AG04450 (cell line): ENCODE results near the gene KCNQ5. TPM values are rescaled to one million over a fixed set of nuclear protein-coding genes. Genes with fewer than 3 reads are reported as not detected.

Experiments used
- CTCF ChIA-PET: fragments of 300-600, 350-600 bp; formaldehyde crosslinking; extraction: SDS; loops from one replicate; lab custom pipeline; 2022; ENCODE audit warnings: antibody characterized with exemption, inconsistent platforms; lab: Charles Lee
- POLR2A ChIA-PET: fragments of 350-600 bp; formaldehyde crosslinking; extraction: SDS; loops from one replicate; lab custom pipeline; 2021; ENCODE audit warnings: antibody characterized with exemption, inconsistent platforms; lab: Yijun Ruan, JAX
- DNase-seq: peaks from one replicate; pipeline ENCODE4 v3.0.0-alpha.2; 2011; ENCODE audit warnings: low read depth, low spot score
- H3K27ac ChIP-seq: one replicate; pipeline ENCODE4 v1.5.1; 2012; ENCODE audit warnings: low read depth, low read length, control low read depth
- H3K27me3 ChIP-seq: one replicate; pipeline ENCODE4 v1.6.0; 2012; ENCODE audit warnings: low read length; ENCODE audit not compliant: control insufficient read depth, insufficient read depth
- H3K4me3 ChIP-seq: 2 replicates; pipeline ENCODE4 v1.5.1; 2011; ENCODE audit warnings: mild to moderate bottlenecking, low read depth, low read length, control low read depth
- H3K9me3 ChIP-seq: 2 replicates; pipeline ENCODE4 v1.5.1; 2012; ENCODE audit warnings: low read length; ENCODE audit not compliant: control insufficient read depth, insufficient read depth
- polyA plus RNA-seq: library from polyadenylated mRNA; depleted of rRNA; stranded (reverse); fragments of >200 nt; gene quantifications from 2 replicates; pipeline ENCODE4 v1.2.3, GENCODE V29; 2011
- TF ChIP-seq, protein P1 (sequence below): IDR thresholded peaks from 2 replicates; pipeline ENCODE4 v1.5.1; 2011; ENCODE audit warnings: low read depth, low read length, control low read depth, inconsistent platforms

KCNQ5 gene
- polyA plus RNA-seq, 1 experiment = 0.52 TPM

DNA sequence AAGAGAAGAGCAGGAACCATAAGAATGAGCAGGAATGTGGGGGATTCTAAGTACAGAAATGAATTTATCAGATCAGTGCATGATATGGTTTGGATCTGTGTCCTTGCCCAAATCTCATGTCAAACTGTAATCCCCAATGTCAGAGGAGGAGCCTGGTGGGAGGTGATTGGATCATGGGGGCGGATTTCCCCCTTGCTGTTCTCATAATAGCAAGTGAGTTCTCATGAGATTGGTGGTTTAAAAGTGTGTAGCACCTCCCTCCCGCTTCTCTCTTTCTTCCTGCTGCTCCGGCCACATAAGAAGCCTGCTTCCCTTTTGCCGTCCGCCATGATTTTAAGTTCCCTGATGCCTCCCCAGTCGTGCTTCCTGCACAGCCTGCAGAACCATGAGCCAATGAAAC, 554.2 kb downstream of the KCNQ5 start:
- Histone ChIP-seq H3K4me3 (no peak overlapping the region), H3K27ac (no peak overlapping the region), H3K9me3 (no peaks in the 10 kb centered on the region), H3K27me3 (no peaks in the 10 kb centered on the region)
- TF ChIP-seq, protein P1, sequence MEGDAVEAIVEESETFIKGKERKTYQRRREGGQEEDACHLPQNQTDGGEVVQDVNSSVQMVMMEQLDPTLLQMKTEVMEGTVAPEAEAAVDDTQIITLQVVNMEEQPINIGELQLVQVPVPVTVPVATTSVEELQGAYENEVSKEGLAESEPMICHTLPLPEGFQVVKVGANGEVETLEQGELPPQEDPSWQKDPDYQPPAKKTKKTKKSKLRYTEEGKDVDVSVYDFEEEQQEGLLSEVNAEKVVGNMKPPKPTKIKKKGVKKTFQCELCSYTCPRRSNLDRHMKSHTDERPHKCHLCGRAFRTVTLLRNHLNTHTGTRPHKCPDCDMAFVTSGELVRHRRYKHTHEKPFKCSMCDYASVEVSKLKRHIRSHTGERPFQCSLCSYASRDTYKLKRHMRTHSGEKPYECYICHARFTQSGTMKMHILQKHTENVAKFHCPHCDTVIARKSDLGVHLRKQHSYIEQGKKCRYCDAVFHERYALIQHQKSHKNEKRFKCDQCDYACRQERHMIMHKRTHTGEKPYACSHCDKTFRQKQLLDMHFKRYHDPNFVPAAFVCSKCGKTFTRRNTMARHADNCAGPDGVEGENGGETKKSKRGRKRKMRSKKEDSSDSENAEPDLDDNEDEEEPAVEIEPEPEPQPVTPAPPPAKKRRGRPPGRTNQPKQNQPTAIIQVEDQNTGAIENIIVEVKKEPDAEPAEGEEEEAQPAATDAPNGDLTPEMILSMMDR = no peak
- POLR2A ChIA-PET = no interaction called here
- DNase-seq = no peak
- CTCF ChIA-PET = interaction anchor here (2.9 kb wide), 1 partner anchor 560 kb away, joined by 10 read pairs; no protein-coding TSS in a partner anchor

DNA sequence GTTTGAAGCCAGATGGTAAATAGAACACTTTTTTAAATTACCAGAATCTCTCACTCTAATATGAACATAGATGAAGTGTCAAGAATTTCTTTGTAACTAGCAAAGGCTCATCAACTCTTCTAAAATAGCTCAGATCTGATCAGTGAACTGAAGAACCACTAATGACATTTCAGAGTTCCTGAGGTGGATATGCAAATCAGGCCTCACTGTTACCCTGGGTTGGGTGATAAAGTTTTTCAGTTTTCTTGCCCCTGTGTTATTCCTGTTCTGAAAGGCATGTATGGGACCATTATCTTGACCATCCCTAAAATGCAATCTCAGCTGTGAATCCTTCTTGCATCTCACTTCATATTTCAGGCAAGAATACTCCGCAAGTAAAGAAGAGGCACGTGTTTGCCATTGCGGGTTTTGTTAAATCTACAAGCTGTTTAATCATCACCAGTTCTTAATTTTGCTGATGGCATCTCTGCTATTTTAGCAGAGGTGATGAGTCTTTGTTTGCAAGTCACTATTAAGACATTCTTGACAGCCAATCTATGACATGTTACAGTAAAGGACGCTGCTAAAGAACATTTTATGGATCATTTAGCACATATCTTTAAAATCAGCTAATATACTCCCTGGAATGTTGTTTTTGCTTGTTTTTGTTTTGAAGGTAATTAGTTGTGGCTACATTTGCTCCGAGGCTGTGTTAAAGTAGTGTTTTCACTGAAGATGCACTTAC, 555.5 kb downstream of the KCNQ5 start:
- Histone ChIP-seq H3K27ac (no peak overlapping the region), H3K9me3 (no peaks in the 10 kb centered on the region), H3K4me3 (no peak overlapping the region), H3K27me3 (no peaks in the 10 kb centered on the region)
- ChIA-PET CTCF (interaction anchor here (0.5 to 1.6 kb wide), 2 partner anchors 561 to 590 kb away, joined by 4 to 6 read pairs; no protein-coding TSS in a partner anchor), POLR2A (no interaction called here)
- TF ChIP-seq, protein P1 = no peak
- DNase-seq = no peak

DNA sequence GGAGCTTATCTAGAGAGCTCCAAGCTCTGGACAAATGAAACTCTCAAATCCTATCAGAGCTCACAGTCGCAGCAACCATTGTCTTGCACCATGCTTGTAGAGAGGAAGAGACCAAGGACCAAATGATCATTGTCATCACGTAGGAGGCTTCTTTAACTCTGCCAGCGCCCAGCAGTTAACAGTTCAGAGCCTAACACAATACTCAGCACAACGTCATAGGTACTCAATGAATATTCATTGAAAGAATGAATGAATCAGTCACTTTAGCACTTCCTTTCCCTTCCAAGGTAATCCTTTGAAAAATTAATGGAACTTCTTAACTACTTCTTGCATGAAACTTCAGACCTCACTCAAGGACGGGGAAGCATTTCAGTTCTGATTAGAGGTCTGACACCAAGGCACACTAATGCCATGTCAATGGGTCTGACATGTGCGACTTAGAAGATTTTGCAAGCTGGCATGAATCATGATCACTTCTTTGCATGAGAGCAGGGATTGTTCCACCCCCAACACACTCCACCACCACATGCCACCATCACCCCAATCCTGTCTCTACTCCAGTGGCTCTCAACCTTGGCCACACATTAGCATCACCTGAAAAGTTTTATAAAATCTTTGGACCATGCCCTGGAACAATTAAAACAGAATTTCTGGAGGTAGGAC, 558.3 kb downstream of the KCNQ5 start:
- no peak overlapping the region; the same call in 1 of the 2 replicates for H3K4me3 ChIP-seq
- H3K27me3 ChIP-seq = no peaks in the 10 kb centered on the region
- CTCF ChIA-PET = interaction anchor here (0.6 to 1.7 kb wide), 9 partner anchors 50 to 928 kb away, joined by 3 to 15 read pairs (median 4); no protein-coding TSS in a partner anchor
- POLR2A ChIA-PET = no interaction called here
- no peak for DNase-seq
- no peak overlapping the region for H3K27ac ChIP-seq
- H3K9me3 ChIP-seq = no peaks in the 10 kb centered on the region
- TF ChIP-seq, protein P1 = no peak

DNA sequence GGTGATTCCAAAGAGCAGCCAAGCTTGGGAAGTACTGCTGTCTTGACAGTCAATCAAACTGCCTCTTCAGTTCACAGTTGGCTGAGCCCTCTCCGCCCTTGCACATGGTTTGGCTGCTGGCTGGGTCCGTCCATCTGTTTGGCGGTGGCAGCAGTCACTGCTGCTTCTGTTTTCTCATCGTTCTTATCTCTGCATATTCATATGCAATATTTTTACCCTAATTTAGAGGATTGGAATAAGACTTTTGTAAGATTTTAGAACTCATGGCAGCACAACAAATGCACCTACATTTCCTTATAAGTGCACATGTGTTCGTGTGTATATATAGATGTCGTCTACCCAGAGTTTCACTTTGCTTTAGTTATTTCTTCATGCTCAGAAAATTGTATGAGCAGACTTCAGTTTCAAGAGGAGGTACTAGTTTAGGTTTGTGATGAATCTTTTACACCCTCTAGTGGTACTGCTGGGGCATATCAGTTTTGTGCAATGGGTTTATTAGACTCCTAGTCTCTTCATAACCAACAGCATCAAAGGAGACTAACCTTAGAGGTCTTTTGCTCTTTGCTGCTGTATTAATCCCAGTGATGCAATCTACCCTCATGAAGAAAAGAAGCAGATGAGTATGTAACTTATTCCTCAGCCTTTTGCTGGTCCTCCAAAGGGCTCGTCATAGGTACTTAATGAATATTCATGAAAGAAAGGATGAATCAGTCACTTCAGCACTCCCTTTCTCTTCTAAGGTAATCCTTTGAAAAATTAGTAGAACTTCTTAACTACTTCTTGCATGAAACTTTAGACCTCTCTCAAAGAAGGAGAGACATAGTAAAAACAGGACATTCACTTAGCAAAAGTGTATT, 559.1 kb downstream of the KCNQ5 start:
- ChIA-PET CTCF (interaction anchor here (0.6 to 2.0 kb wide), 9 partner anchors 146 to 928 kb away, joined by 3 to 15 read pairs (median 4); no protein-coding TSS in a partner anchor), POLR2A (no interaction called here)
- H3K4me3 ChIP-seq = peak overlapping the region; percentile 51
- TF ChIP-seq, protein P1 = peak; percentile 94
- no peaks in the 10 kb centered on the region for H3K27me3 ChIP-seq
- H3K9me3 ChIP-seq = no peaks in the 10 kb centered on the region
- DNase-seq = peak; percentile 44
- no peak overlapping the region for H3K27ac ChIP-seq
